GM12801 (cell line): Measurements from ENCODE around the gene THRSP.

Experiments
- CTCF ChIP-seq: IDR thresholded peaks from one replicate; pipeline ENCODE4 v1.5.1; 2011; ENCODE audit warnings: control low read depth; ENCODE audit not compliant: insufficient read length; ENCODE audit errors: extremely low read depth

The THRSP gene

GRCh38 chr11:78065203-78065602, 1.5 kb downstream of the THRSP start:
- no peak for TF ChIP-seq CTCF

- no peak for TF ChIP-seq CTCF
These were observed 2.8 kb downstream of the THRSP start for GRCh38 chr11:78066471-78066870.

GRCh38 chr11:78067704-78068103, 4.0 kb downstream of the THRSP start:
- TF ChIP-seq CTCF = no peak

GRCh38 chr11:78069465-78069864, 5.8 kb downstream of the THRSP start:
- TF ChIP-seq CTCF = no peak

- no peak for TF ChIP-seq CTCF
These were observed 7.0 kb downstream of the THRSP start for GRCh38 chr11:78070621-78071020.

GRCh38 chr11:78071717-78072116, 8.1 kb downstream of the THRSP start:
- no peak for TF ChIP-seq CTCF

- TF ChIP-seq CTCF = no peak
These were observed 8.8 kb downstream of the THRSP start for GRCh38 chr11:78072455-78072854.

GRCh38 chr11:78074756-78075155, 11.1 kb downstream of the THRSP start:
- no peak for TF ChIP-seq CTCF
